B cell (primary cell): Measurements from ENCODE around the gene MED22. TPM values are rescaled to one million over a fixed set of nuclear protein-coding genes. Genes with fewer than 3 reads are reported as not detected.

ENCODE experiments used
- ATAC-seq: fragments of 200-7000 bp; cut with Tn5 transposase; one replicate; pipeline ENCODE4 v1.10.0; 2021; ENCODE audit warnings: low read depth, mild to moderate bottlenecking, moderate number of reproducible peaks, moderate library complexity
- CTCF ChIA-PET: fragments of 350-600 bp; sonication (Branson Sonifier 250); formaldehyde crosslinking; loops from one replicate; lab custom pipeline; 2021; ENCODE audit warnings: antibody characterized with exemption, inconsistent platforms; lab: Charles Lee
- POLR2A ChIA-PET: fragments of 350-600 bp; sonication (Branson Sonifier 250); formaldehyde crosslinking; loops from one replicate; lab custom pipeline; 2021; ENCODE audit warnings: antibody characterized with exemption; lab: Charles Lee
- DNase-seq: peaks from one replicate; pipeline ENCODE4 v3.0.0; 2013
- H2AFZ ChIP-seq: 2 replicates; pipeline ENCODE4 v1.6.1; 2012; ENCODE audit warnings: mild to moderate bottlenecking, low read depth, low read length; ENCODE audit not compliant: insufficient read depth, poor library complexity, severe bottlenecking
- H3K27ac ChIP-seq, 2 donors: 1 replicate in 1 of 2; 2 replicates in 1 of 2; pipeline ENCODE4 v1.5.1; 2012 to 2013; ENCODE audit warnings: low read length in 2 of 2, mild to moderate bottlenecking in 2 of 2, moderate library complexity in 1 of 2
- H3K27me3 ChIP-seq, 4 experiments: fragments of 200-600 bp in 1 of 4; sonication (generic) in 1 of 4; replicated peaks in 1 of 4; 1 replicate in 2 of 4; 2 replicates in 2 of 4; pipeline versions ENCODE4 v1.6.1 to v1.7.0; 2013 to 2016; ENCODE audit warnings: low read length in 3 of 4, mild to moderate bottlenecking in 2 of 4, mixed read lengths in 1 of 4, moderate library complexity in 1 of 4; ENCODE audit not compliant: insufficient read depth in 4 of 4, control insufficient read depth in 3 of 4; ENCODE audit errors: control extremely low read depth in 1 of 4
- H3K36me3 ChIP-seq, 2 experiments: replicated peaks in 1 of 2; 1 replicate in 1 of 2; 2 replicates in 1 of 2; pipeline versions ENCODE4 v1.6.1 to v1.7.1; 2013; ENCODE audit warnings: low read length in 1 of 2; ENCODE audit not compliant: insufficient read depth in 2 of 2, control insufficient read depth in 1 of 2; ENCODE audit errors: control extremely low read depth in 1 of 2, extremely low read depth in 1 of 2
- H3K4me1 ChIP-seq, 2 donors: fragments of 200-600 bp in 1 of 2; sonication (generic) in 1 of 2; 1 replicate in 1 of 2; 2 replicates in 1 of 2; pipeline versions ENCODE4 v1.5.1 to v1.6.1; 2013 to 2017; ENCODE audit warnings: low read length in 2 of 2; ENCODE audit not compliant: control insufficient read depth in 2 of 2, insufficient read depth in 2 of 2
- H3K4me2 ChIP-seq: replicated peaks from 2 replicates; pipeline ENCODE3; 2012; ENCODE audit warnings: mild to moderate bottlenecking, low read depth, low read length; ENCODE audit not compliant: poor library complexity, severe bottlenecking
- H3K4me3 ChIP-seq, 5 experiments: fragments of 200-600 bp in 1 of 5; sonication (generic) in 1 of 5; 1 replicate in 3 of 5; 2 replicates in 2 of 5; pipeline versions ENCODE4 v1.5.1 to v1.7.0; 2011 to 2016; ENCODE audit warnings: low read length in 4 of 5, mild to moderate bottlenecking in 4 of 5, low read depth in 2 of 5, control low read depth in 1 of 5, moderate library complexity in 1 of 5; ENCODE audit not compliant: insufficient read depth in 1 of 5; ENCODE audit errors: control extremely low read depth in 1 of 5, extremely low read depth in 1 of 5
- H3K79me2 ChIP-seq: fragments of 200-600 bp; sonication (generic); one replicate; pipeline ENCODE4 v1.6.0; 2016; ENCODE audit warnings: low read length; ENCODE audit not compliant: control insufficient read depth, insufficient read depth
- H3K9ac ChIP-seq: fragments of 200-600 bp; sonication (generic); 2 replicates; pipeline ENCODE4 v1.6.1; 2017; ENCODE audit warnings: mild to moderate bottlenecking, low read length, moderate library complexity
- H3K9me3 ChIP-seq, 3 donors: one replicate each; pipeline versions ENCODE4 v1.6.1 to v1.7.1; 2013; ENCODE audit warnings: low read length in 2 of 3; ENCODE audit not compliant: control insufficient read depth in 2 of 3, insufficient read depth in 1 of 3; ENCODE audit errors: control extremely low read depth in 1 of 3
- H4K20me1 ChIP-seq: 2 replicates; pipeline ENCODE4 v1.6.0; 2012; ENCODE audit warnings: mild to moderate bottlenecking, low read length; ENCODE audit not compliant: insufficient read depth, control insufficient read depth, poor library complexity, severe bottlenecking
- H3K27ac Mint-ChIP-seq: one replicate; pipeline ENCODE4 v1.8.0; 2021; ENCODE audit warnings: mixed read lengths
- H3K27me3 Mint-ChIP-seq: one replicate; pipeline ENCODE4 v1.8.0; 2021; ENCODE audit warnings: mixed read lengths
- H3K4me1 Mint-ChIP-seq: one replicate; pipeline ENCODE4 v1.8.0; 2021; ENCODE audit warnings: mixed read lengths
- H3K4me3 Mint-ChIP-seq: one replicate; pipeline ENCODE4 v1.8.0; 2021; ENCODE audit warnings: mixed read lengths
- H3K9me3 Mint-ChIP-seq: one replicate; pipeline ENCODE4 v1.8.0; 2022; ENCODE audit warnings: mixed read lengths; ENCODE audit not compliant: insufficient read depth
- CTCF ChIP-seq: fragments of 200-600 bp; IDR thresholded peaks from one replicate; pipeline ENCODE4 v1.8.0; 2022; ENCODE audit warnings: antibody characterized with exemption, mild to moderate bottlenecking
- EZH2 ChIP-seq: IDR thresholded peaks from 2 replicates; pipeline ENCODE4 v1.6.1; 2012; ENCODE audit warnings: borderline replicate concordance, low read depth, mild to moderate bottlenecking, moderate library complexity, low read length; ENCODE audit not compliant: insufficient read depth, poor library complexity, severe bottlenecking
- WGBS: methylation state at CpG from one replicate; pipeline ENCODE4 v1.1.5; 2013; ENCODE audit warnings: missing lambda C conversion rate; ENCODE audit not compliant: insufficient coverage; 5-methylcytosine and 5-hydroxymethylcytosine counted together
- intact Hi-C: fragments of 100-400 bp; cut with micrococcal nuclease; formaldehyde crosslinking; loops from one replicate; pipeline ENCODE4 v1.10.0; 2022
- polyA plus RNA-seq: library from polyadenylated mRNA; depleted of rRNA; stranded (reverse); fragments of >200 nt; gene quantifications from 2 replicates; pipeline ENCODE4 v1.2.3, GENCODE V29; 2012
- total RNA-seq, 2 donors: library from RNA; stranded (reverse); fragments of 120-200 nt in 1 of 2; gene quantifications; 1 replicate in 1 of 2; 2 replicates in 1 of 2; pipeline versions ENCODE4 v1.2.3 to v1.2.4, GENCODE V29; 2013 to 2022

MED22 gene
- total and polyA plus RNA-seq, 2 donors (not counting 1 experiment from before 2014, with no cell fraction given) = 44.9 to 50.4 TPM

GRCh38 chr9:133372144-133372543 lies 24.2 kb upstream of the MED22 start:
- Histone ChIP-seq H3K27me3 (no peaks in the 10 kb centered on the region), H3K27ac (no peak overlapping the region), H3K4me3 (no peak overlapping the region), H3K79me2 (peaks cover 87% of the 10 kb centered on the region), H3K36me3 (peaks cover 0 to 33% of the 10 kb centered on the region in 2 experiments), H4K20me1 (peaks cover 83% of the 10 kb centered on the region), H3K9me3 (no peaks in the 10 kb centered on the region), H3K4me2 (peak overlapping the region; percentile 41), H3K4me1 (peaks cover 37 to 59% of the 10 kb centered on the region in 2 donors), H2AFZ (no peak overlapping the region), H3K9ac (no peak overlapping the region)
- DNase-seq (no peak), ATAC-seq (no peak)
- H3K4me1 Mint-ChIP-seq = peaks cover 57% of the 10 kb centered on the region
- TF ChIP-seq EZH2 = no peak
- no peak for TF ChIP-seq CTCF
- H3K4me3 Mint-ChIP-seq = peak overlapping the region; percentile 7
- no peaks in the 10 kb centered on the region for H3K9me3 Mint-ChIP-seq
- no peaks in the 10 kb centered on the region for H3K27me3 Mint-ChIP-seq
- H3K27ac Mint-ChIP-seq = no peak overlapping the region
- intact Hi-C loops = no loop called here
- WGBS = 81% methylated on average over 6 of the region's 7 CpGs
- ChIA-PET CTCF (interaction anchor here (0.9 to 2.5 kb wide), 2 partner anchors 15 to 24 kb away, joined by 3 to 11 read pairs; partner anchors contain the start of genes RPL7A, SURF1 and SURF2), POLR2A (no interaction called here)

GRCh38 chr9:133371261-133371711 lies 23.4 kb upstream of the MED22 start:
- Mint-ChIP-seq H3K27me3 (no peaks in the 10 kb centered on the region), H3K4me1 (peaks cover 57% of the 10 kb centered on the region), H3K4me3 (peak overlapping the region; percentile 18), H3K27ac (peak overlapping the region; percentile 0), H3K9me3 (no peaks in the 10 kb centered on the region)
- no peak overlapping the region for H2AFZ ChIP-seq
- DNase-seq (no peak), ATAC-seq (no peak)
- no peaks in the 10 kb centered on the region for H3K9me3 ChIP-seq
- ChIA-PET CTCF (interaction anchor here (1.0 to 2.5 kb wide), 3 partner anchors 15 to 185 kb away, joined by 3 to 11 read pairs (median 7); partner anchors contain the start of genes SURF1 and SURF2), POLR2A (no interaction called here)
- peak overlapping the region; percentile 11 for H3K9ac ChIP-seq
- peaks cover 33 to 52% of the 10 kb centered on the region in 2 donors for H3K4me1 ChIP-seq
- H3K4me3 ChIP-seq = no peak overlapping the region
- no peak for TF ChIP-seq CTCF
- TF ChIP-seq EZH2 = no peak
- peak overlapping the region; percentile 5 to 51 for H3K27ac ChIP-seq
- 37% methylated on average over 11 of the region's 12 CpGs for WGBS
- no peaks in the 10 kb centered on the region for H3K27me3 ChIP-seq
- H3K79me2 ChIP-seq = peaks cover 96% of the 10 kb centered on the region
- H4K20me1 ChIP-seq = peaks cover 92% of the 10 kb centered on the region
- peaks cover 0 to 42% of the 10 kb centered on the region in 2 experiments for H3K36me3 ChIP-seq
- intact Hi-C loops = no loop called here
- H3K4me2 ChIP-seq = peak overlapping the region; percentile 41
